Nephron progenitor cell (in vitro differentiated cells): ENCODE results near the gene SKAP2.

ENCODE experiments used
- DNase-seq: peaks from one replicate; pipeline ENCODE4 v3.0.0; 2021
- H3K27ac Mint-ChIP-seq: 2 replicates; pipeline ENCODE4 v1.8.0; 2021; ENCODE audit warnings: mild to moderate bottlenecking, moderate library complexity, mixed read lengths
- H3K27me3 Mint-ChIP-seq: 2 replicates; pipeline ENCODE4 v1.8.0; 2021; ENCODE audit warnings: mild to moderate bottlenecking, low read depth, mixed read lengths; ENCODE audit not compliant: poor library complexity
- H3K36me3 Mint-ChIP-seq: 2 replicates; pipeline ENCODE4 v1.8.0; 2021; ENCODE audit warnings: low read depth, mixed read lengths
- H3K4me1 Mint-ChIP-seq: 2 replicates; pipeline ENCODE4 v1.8.0; 2021; ENCODE audit warnings: mixed read lengths
- H3K4me3 Mint-ChIP-seq: 2 replicates; pipeline ENCODE4 v1.8.0; 2021; ENCODE audit warnings: mild to moderate bottlenecking, moderate library complexity, mixed read lengths
- H3K9me3 Mint-ChIP-seq: 2 replicates; pipeline ENCODE4 v1.8.0; 2021; ENCODE audit warnings: mild to moderate bottlenecking, moderate library complexity, mixed read lengths
- TF ChIP-seq, protein P1 (sequence below): fragments of 200-600 bp; sonication (generic); IDR thresholded peaks from 2 replicates; pipeline ENCODE4 v1.5.0; 2021; ENCODE audit warnings: antibody characterized with exemption

Gene SKAP2

GRCh38 chr7:26729150-26729775 is 135.1 kb downstream of the SKAP2 start:
- TF ChIP-seq, protein P1, sequence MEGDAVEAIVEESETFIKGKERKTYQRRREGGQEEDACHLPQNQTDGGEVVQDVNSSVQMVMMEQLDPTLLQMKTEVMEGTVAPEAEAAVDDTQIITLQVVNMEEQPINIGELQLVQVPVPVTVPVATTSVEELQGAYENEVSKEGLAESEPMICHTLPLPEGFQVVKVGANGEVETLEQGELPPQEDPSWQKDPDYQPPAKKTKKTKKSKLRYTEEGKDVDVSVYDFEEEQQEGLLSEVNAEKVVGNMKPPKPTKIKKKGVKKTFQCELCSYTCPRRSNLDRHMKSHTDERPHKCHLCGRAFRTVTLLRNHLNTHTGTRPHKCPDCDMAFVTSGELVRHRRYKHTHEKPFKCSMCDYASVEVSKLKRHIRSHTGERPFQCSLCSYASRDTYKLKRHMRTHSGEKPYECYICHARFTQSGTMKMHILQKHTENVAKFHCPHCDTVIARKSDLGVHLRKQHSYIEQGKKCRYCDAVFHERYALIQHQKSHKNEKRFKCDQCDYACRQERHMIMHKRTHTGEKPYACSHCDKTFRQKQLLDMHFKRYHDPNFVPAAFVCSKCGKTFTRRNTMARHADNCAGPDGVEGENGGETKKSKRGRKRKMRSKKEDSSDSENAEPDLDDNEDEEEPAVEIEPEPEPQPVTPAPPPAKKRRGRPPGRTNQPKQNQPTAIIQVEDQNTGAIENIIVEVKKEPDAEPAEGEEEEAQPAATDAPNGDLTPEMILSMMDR = no peak
- DNase-seq = no peak
- Mint-ChIP-seq H3K9me3 (no peaks in the 10 kb centered on the region), H3K4me3 (no peak overlapping the region), H3K27me3 (no peaks in the 10 kb centered on the region), H3K27ac (no peak overlapping the region), H3K36me3 (peaks cover 25% of the 10 kb centered on the region), H3K4me1 (no peaks in the 10 kb centered on the region)

DNA sequence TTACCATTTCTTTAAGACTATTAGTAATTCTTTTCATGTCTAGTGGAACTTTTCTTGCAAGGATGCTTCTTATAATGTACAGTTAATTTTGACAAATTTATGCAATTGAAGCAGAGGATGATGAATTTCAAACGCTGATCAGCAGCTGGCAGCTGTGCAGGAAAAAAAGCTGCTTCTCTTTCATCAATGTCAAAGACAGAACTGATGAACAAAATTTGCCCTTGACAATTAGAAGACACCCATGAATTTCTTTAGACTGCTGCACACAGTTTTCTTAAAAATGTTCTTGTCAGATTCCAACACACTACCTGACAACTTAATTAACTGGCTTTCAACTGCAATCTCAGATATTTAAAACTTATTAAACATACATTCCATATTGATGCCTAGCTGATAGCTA is 138.3 kb downstream of the SKAP2 start:
- Mint-ChIP-seq H3K36me3 (peaks cover 28% of the 10 kb centered on the region), H3K4me1 (peaks cover 6% of the 10 kb centered on the region), H3K27me3 (no peaks in the 10 kb centered on the region), H3K4me3 (no peak overlapping the region), H3K9me3 (no peaks in the 10 kb centered on the region), H3K27ac (no peak overlapping the region)
- no peak for DNase-seq
- TF ChIP-seq, protein P1 = no peak

GRCh38 chr7:26724795-26725194 is 139.6 kb downstream of the SKAP2 start:
- H3K9me3 Mint-ChIP-seq = no peaks in the 10 kb centered on the region
- peaks cover 37% of the 10 kb centered on the region for H3K36me3 Mint-ChIP-seq
- no peak overlapping the region for H3K4me3 Mint-ChIP-seq
- no peak overlapping the region for H3K27ac Mint-ChIP-seq
- TF ChIP-seq, protein P1 = no peak
- no peak for DNase-seq
- no peaks in the 10 kb centered on the region for H3K27me3 Mint-ChIP-seq
- H3K4me1 Mint-ChIP-seq = peaks cover 6% of the 10 kb centered on the region

- Mint-ChIP-seq H3K4me3 (no peak overlapping the region), H3K4me1 (peaks cover 12% of the 10 kb centered on the region), H3K9me3 (no peaks in the 10 kb centered on the region), H3K27ac (no peak overlapping the region), H3K36me3 (peaks cover 41% of the 10 kb centered on the region), H3K27me3 (peaks cover 3% of the 10 kb centered on the region)
- DNase-seq = peak; percentile 15
- TF ChIP-seq, protein P1 = no peak
These were observed 141.3 kb downstream of the SKAP2 start for GRCh38 chr7:26723129-26723528.

DNA sequence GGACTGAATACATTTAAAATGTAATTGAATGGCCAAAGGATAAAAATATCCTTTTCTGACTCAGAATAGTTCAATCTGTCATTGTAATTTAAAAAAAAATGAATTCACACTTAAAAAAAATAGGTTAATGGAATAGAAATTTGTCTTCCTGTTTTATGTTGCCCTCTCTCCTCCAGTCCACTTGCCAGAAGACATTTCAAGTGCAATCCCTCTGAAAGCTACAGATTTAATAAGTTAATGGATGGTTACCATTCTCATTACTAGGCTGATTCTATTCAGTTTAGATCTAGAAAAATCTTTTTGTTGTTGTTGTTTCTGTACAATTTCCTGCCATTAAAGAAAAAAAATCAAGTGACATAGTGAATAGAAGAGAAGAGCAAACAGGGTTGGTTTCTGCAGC is 142.9 kb downstream of the SKAP2 start:
- Mint-ChIP-seq H3K9me3 (no peaks in the 10 kb centered on the region), H3K4me1 (peaks cover 12% of the 10 kb centered on the region), H3K36me3 (peaks cover 50% of the 10 kb centered on the region), H3K4me3 (no peak overlapping the region), H3K27me3 (peaks cover 5% of the 10 kb centered on the region), H3K27ac (no peak overlapping the region)
- TF ChIP-seq, protein P1 = no peak
- no peak for DNase-seq

DNA sequence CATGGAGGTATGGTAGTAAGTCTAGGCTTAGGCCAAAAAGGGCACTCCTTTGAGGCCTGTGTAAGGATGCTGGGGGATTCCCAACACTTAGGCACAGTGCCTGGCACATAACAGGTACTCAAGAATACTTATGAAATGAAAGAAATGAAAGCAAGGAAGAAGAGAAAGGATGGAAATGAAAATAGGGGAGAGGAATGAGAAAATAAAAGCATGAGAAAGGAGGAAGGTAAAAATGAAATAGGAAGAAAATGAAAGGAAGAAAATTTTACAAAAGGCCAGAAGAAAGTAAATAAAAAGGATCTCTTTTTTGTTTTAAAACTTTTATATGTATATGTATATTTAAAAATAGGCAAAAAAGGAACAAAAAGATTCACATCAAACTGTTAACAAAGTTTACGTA is 146.3 kb downstream of the SKAP2 start:
- Mint-ChIP-seq H3K27me3 (peaks cover 6% of the 10 kb centered on the region), H3K4me1 (peaks cover 9% of the 10 kb centered on the region), H3K4me3 (no peak overlapping the region), H3K9me3 (no peaks in the 10 kb centered on the region), H3K27ac (peak overlapping the region; percentile 44), H3K36me3 (peaks cover 49% of the 10 kb centered on the region)
- TF ChIP-seq, protein P1 = no peak
- no peak for DNase-seq
